Kidney epithelial cell (primary cell): Measurements from ENCODE around the gene DLG2. TPM values are rescaled to one million over a fixed set of nuclear protein-coding genes. Genes with fewer than 3 reads are reported as not detected.

Source experiments
- DNase-seq: peaks from one replicate; pipeline ENCODE4 v3.0.0-alpha.2; 2010; ENCODE audit warnings: low read depth
- H3K27me3 ChIP-seq: 2 replicates; pipeline ENCODE4 v1.6.0; 2011; ENCODE audit warnings: low read length; ENCODE audit not compliant: control insufficient read depth, insufficient read depth
- H3K36me3 ChIP-seq: 2 replicates; pipeline ENCODE4 v1.5.1; 2011; ENCODE audit warnings: low read length; ENCODE audit not compliant: control insufficient read depth, insufficient read depth
- H3K4me3 ChIP-seq: 2 replicates; pipeline ENCODE4 v1.5.1; 2011; ENCODE audit warnings: low read depth, mild to moderate bottlenecking, control low read depth, low read length
- CTCF ChIP-seq: IDR thresholded peaks from 2 replicates; pipeline ENCODE4 v1.5.1; 2011; ENCODE audit warnings: mild to moderate bottlenecking, moderate library complexity, low read length, control low read depth, inconsistent platforms; ENCODE audit not compliant: insufficient read depth, poor library complexity, severe bottlenecking
- total RNA-seq: library from RNA; depleted of rRNA; stranded (reverse); fragments of >200 nt; gene quantifications from 2 replicates; pipeline ENCODE4 v1.2.3, GENCODE V29; 2015

DLG2 gene
- total RNA-seq, 1 donor from 2014 or later, result 0.75 TPM

GRCh38 chr11:84751371-84751770, 875.8 kb downstream of the DLG2 start:
- Histone ChIP-seq H3K4me3 (no peak overlapping the region), H3K27me3 (no peaks in the 10 kb centered on the region), H3K36me3 (no peaks in the 10 kb centered on the region)
- DNase-seq, result no peak
- TF ChIP-seq CTCF, result no peak

- no peak for DNase-seq
- no peak for TF ChIP-seq CTCF
- no peaks in the 10 kb centered on the region for H3K36me3 ChIP-seq
- no peak overlapping the region for H3K4me3 ChIP-seq
- no peaks in the 10 kb centered on the region for H3K27me3 ChIP-seq
These were observed 879.3 kb downstream of the DLG2 start for GRCh38 chr11:84747871-84748270.

GRCh38 chr11:84740050-84740449, 887.1 kb downstream of the DLG2 start:
- no peaks in the 10 kb centered on the region for H3K36me3 ChIP-seq
- no peak for TF ChIP-seq CTCF
- no peak for DNase-seq
- no peak overlapping the region for H3K4me3 ChIP-seq
- no peaks in the 10 kb centered on the region for H3K27me3 ChIP-seq

GRCh38 chr11:84724256-84724655, 902.9 kb downstream of the DLG2 start:
- peaks cover 14% of the 10 kb centered on the region for H3K27me3 ChIP-seq

GRCh38 chr11:84722583-84723108, 904.5 kb downstream of the DLG2 start:
- no peak overlapping the region for H3K4me3 ChIP-seq
- H3K36me3 ChIP-seq, result no peaks in the 10 kb centered on the region
- no peak for DNase-seq
- H3K27me3 ChIP-seq, result peaks cover 15% of the 10 kb centered on the region
- no peak for TF ChIP-seq CTCF

More at GRCh38 chr11:84724256-84724655, 902.9 kb downstream of the DLG2 start:
- no peak for TF ChIP-seq CTCF
- Histone ChIP-seq H3K4me3 (no peak overlapping the region), H3K36me3 (no peaks in the 10 kb centered on the region)
- no peak for DNase-seq

- no peaks in the 10 kb centered on the region for H3K36me3 ChIP-seq
- DNase-seq, result no peak
- H3K27me3 ChIP-seq, result peaks cover 15% of the 10 kb centered on the region
- no peak for TF ChIP-seq CTCF
- no peak overlapping the region for H3K4me3 ChIP-seq
These were observed 905.6 kb downstream of the DLG2 start for GRCh38 chr11:84721561-84721961.
